H1 (cell line): ENCODE results near the gene KLHL14. TPM values are rescaled to one million over a fixed set of nuclear protein-coding genes. Genes with fewer than 3 reads are reported as not detected.

Experiments used
- CTCF ChIA-PET: fragments of 300-600 bp; sonication (Branson Sonifier 250); formaldehyde crosslinking; loops from one replicate; lab custom pipeline; 2021; ENCODE audit not compliant: partially characterized antibody; lab: Charles Lee
- POLR2A ChIA-PET: fragments of 300-600 bp; sonication (Branson Sonifier 250); formaldehyde crosslinking; loops from one replicate; lab custom pipeline; 2021; ENCODE audit warnings: inconsistent platforms; ENCODE audit not compliant: partially characterized antibody; lab: Charles Lee
- DNase-seq, 2 experiments: peaks; one replicate each; pipeline versions ENCODE4 v3.0.0 to v3.0.0-alpha.2; 2010 to 2022; ENCODE audit warnings: low spot score in 2 of 2, low read depth in 1 of 2, mixed read lengths in 1 of 2
- FAIRE-seq: peaks from 2 replicates; lab custom pipeline; 2011; peaks lifted over from hg19 to GRCh38; lab: Jason Lieb, UNC
- H2AFZ ChIP-seq: 2 replicates; pipeline ENCODE4 v1.8.1; 2012; ENCODE audit warnings: low read length, inconsistent platforms
- H2AK5ac ChIP-seq: 2 replicates; pipeline ENCODE4 v1.6.1; 2013; ENCODE audit warnings: low read depth, low read length
- H2BK120ac ChIP-seq: replicated peaks from 2 replicates; pipeline ENCODE3; 2013; ENCODE audit warnings: low read depth, low read length, inconsistent platforms
- H2BK12ac ChIP-seq: 2 replicates; pipeline ENCODE4 v1.6.1; 2013; ENCODE audit warnings: low read depth, low read length
- H2BK15ac ChIP-seq: 2 replicates; pipeline ENCODE4 v1.6.1; 2013; ENCODE audit warnings: low read length
- H2BK20ac ChIP-seq: 2 replicates; pipeline ENCODE4 v1.6.1; 2013; ENCODE audit warnings: low read length
- H2BK5ac ChIP-seq: 2 replicates; pipeline ENCODE4 v1.6.1; 2013; ENCODE audit warnings: low read depth, low read length
- H3K14ac ChIP-seq: 2 replicates; pipeline ENCODE4 v1.6.1; 2013; ENCODE audit warnings: inconsistent platforms; ENCODE audit not compliant: insufficient read length
- H3K18ac ChIP-seq: 2 replicates; pipeline ENCODE4 v1.6.1; 2013; ENCODE audit warnings: low read length; ENCODE audit errors: extremely low read depth
- H3K23ac ChIP-seq: 2 replicates; pipeline ENCODE4 v1.6.1; 2013; ENCODE audit warnings: inconsistent platforms; ENCODE audit not compliant: insufficient read length
- H3K23me2 ChIP-seq: 2 replicates; pipeline ENCODE4 v1.6.1; 2013; ENCODE audit warnings: low read depth, low read length
- H3K27ac ChIP-seq: 2 replicates; pipeline ENCODE4 v1.6.1; 2011; ENCODE audit warnings: low read depth, low read length, inconsistent platforms
- H3K27me3 ChIP-seq, 4 experiments: replicated peaks in 1 of 4; 1 replicate in 1 of 4; 2 replicates in 3 of 4; pipeline versions ENCODE4 v1.6.1 to v1.8.1; 2011 to 2013; ENCODE audit warnings: low read length in 3 of 4, mild to moderate bottlenecking in 3 of 4, inconsistent platforms in 2 of 4, mixed read lengths in 2 of 4, moderate library complexity in 1 of 4; ENCODE audit not compliant: control insufficient read depth in 3 of 4, insufficient read depth in 3 of 4; ENCODE audit errors: extremely low read depth in 1 of 4
- H3K36me3 ChIP-seq, 4 experiments: 2 replicates each; pipeline versions ENCODE4 v1.6.1 to v1.8.1; 2011 to 2013; ENCODE audit warnings: mild to moderate bottlenecking in 4 of 4, low read length in 3 of 4, moderate library complexity in 2 of 4, control low read depth in 1 of 4, inconsistent platforms in 1 of 4; ENCODE audit not compliant: insufficient read depth in 4 of 4, control insufficient read depth in 2 of 4
- H3K4ac ChIP-seq: replicated peaks from 2 replicates; pipeline ENCODE3; 2013; ENCODE audit warnings: low read length, low read depth, mixed read lengths, inconsistent platforms; ENCODE audit not compliant: insufficient read length
- H3K4me1 ChIP-seq, 4 experiments: replicated peaks in 1 of 4; 1 replicate in 1 of 4; 2 replicates in 3 of 4; pipeline versions ENCODE4 v1.6.1 to v1.8.1; 2011 to 2013; ENCODE audit warnings: low read length in 3 of 4, inconsistent platforms in 2 of 4, mixed read lengths in 1 of 4; ENCODE audit not compliant: insufficient read depth in 4 of 4, control insufficient read depth in 3 of 4
- H3K4me2 ChIP-seq, 2 experiments: 2 replicates each; pipeline versions ENCODE4 v1.6.1 to v1.8.1; 2011 to 2013; ENCODE audit warnings: low read depth in 2 of 2, low read length in 2 of 2, control low read depth in 1 of 2, inconsistent platforms in 1 of 2, mild to moderate bottlenecking in 1 of 2; ENCODE audit not compliant: insufficient read depth in 1 of 2
- H3K4me3 ChIP-seq, 4 experiments: fragments of 200-600, 300-600 bp in 1 of 4; sonication (generic), shearing (Covaris generic), sonication (Bioruptor Twin) in 1 of 4; 2 replicates each; pipeline versions ENCODE4 v1.5.1 to v1.8.1; 2011 to 2016; ENCODE audit warnings: low read length in 4 of 4, low read depth in 3 of 4, control low read depth in 2 of 4, inconsistent platforms in 2 of 4, mild to moderate bottlenecking in 2 of 4, mixed read lengths in 1 of 4, moderate library complexity in 1 of 4; ENCODE audit not compliant: insufficient read depth in 2 of 4; ENCODE audit errors: extremely low read depth in 1 of 4
- H3K56ac ChIP-seq: replicated peaks from 2 replicates; pipeline ENCODE3; 2013; ENCODE audit warnings: low read depth, mild to moderate bottlenecking, mixed read lengths, low read length, inconsistent platforms; ENCODE audit not compliant: insufficient read length
- H3K79me1 ChIP-seq: 2 replicates; pipeline ENCODE4 v1.6.1; 2013; ENCODE audit warnings: low read depth, low read length, control low read depth
- H3K79me2 ChIP-seq, 2 experiments: 2 replicates each; pipeline versions ENCODE4 v1.6.1 to v1.8.1; 2012 to 2013; ENCODE audit warnings: low read length in 2 of 2, mild to moderate bottlenecking in 2 of 2, inconsistent platforms in 1 of 2; ENCODE audit not compliant: insufficient read depth in 2 of 2, control insufficient read depth in 1 of 2
- H3K9ac ChIP-seq, 4 experiments: replicated peaks in 1 of 4; 1 replicate in 1 of 4; 2 replicates in 3 of 4; pipeline versions ENCODE4 v1.6.1 to v1.8.1; 2011 to 2013; ENCODE audit warnings: low read depth in 3 of 4, low read length in 3 of 4, control low read depth in 2 of 4, mild to moderate bottlenecking in 2 of 4, moderate library complexity in 2 of 4, inconsistent platforms in 1 of 4; ENCODE audit errors: extremely low read depth in 1 of 4
- H3K9me3 ChIP-seq, 2 experiments: 2 replicates each; pipeline versions ENCODE4 v1.6.1 to v1.8.1; 2012 to 2013; ENCODE audit warnings: mild to moderate bottlenecking in 2 of 2, moderate library complexity in 2 of 2, control low read depth in 1 of 2, inconsistent platforms in 1 of 2, low read depth in 1 of 2, low read length in 1 of 2, mixed read lengths in 1 of 2; ENCODE audit not compliant: insufficient read depth in 2 of 2
- H4K20me1 ChIP-seq, 2 experiments: replicated peaks in 1 of 2; 2 replicates each; pipeline versions ENCODE3 to v1.8.1; 2011 to 2013; ENCODE audit warnings: inconsistent platforms in 2 of 2, low read length in 2 of 2, mild to moderate bottlenecking in 1 of 2; ENCODE audit not compliant: insufficient read depth in 2 of 2, control insufficient read depth in 1 of 2
- H4K5ac ChIP-seq: 2 replicates; pipeline ENCODE4 v1.6.1; 2013; ENCODE audit warnings: low read length, low read depth, mixed read lengths, inconsistent platforms; ENCODE audit not compliant: insufficient read length
- H4K8ac ChIP-seq: 2 replicates; pipeline ENCODE4 v1.8.0; 2013; ENCODE audit warnings: mild to moderate bottlenecking, moderate library complexity, low read length, inconsistent platforms; ENCODE audit not compliant: insufficient read depth; ENCODE audit errors: extremely low read depth
- H4K91ac ChIP-seq: replicated peaks from 2 replicates; pipeline ENCODE3; 2013; ENCODE audit warnings: low read length, mixed read lengths, inconsistent platforms; ENCODE audit not compliant: insufficient read length
- CHD1 ChIP-seq: IDR thresholded peaks from 2 replicates; pipeline ENCODE4 v1.6.1; 2012; ENCODE audit warnings: low read depth, low read length, improper control_type of control experiment
- PHF8 ChIP-seq: fragments of 200-600 bp; sonication (generic); conservative IDR thresholded peaks from 2 replicates; pipeline ENCODE4 v1.7.1; 2012; ENCODE audit warnings: low read depth, mild to moderate bottlenecking, inconsistent platforms, low read length, moderate library complexity
- TEAD4 ChIP-seq: IDR thresholded peaks from 2 replicates; pipeline ENCODE4 v1.6.1; 2012; ENCODE audit warnings: low read depth, low read length, inconsistent platforms, mixed read lengths
- WGBS, 2 experiments: shearing (Covaris generic) in 1 of 2; methylation state at CpG; one replicate each; pipeline versions ENCODE4 v1.1.6 to v1.1.7; 2013 to 2015; ENCODE audit warnings: low lambda C conversion rate in 2 of 2, mixed read lengths in 2 of 2, inconsistent platforms in 1 of 2, low coverage in 1 of 2, missing lambda C conversion rate in 1 of 2; ENCODE audit not compliant: insufficient replicate concordance in 2 of 2, insufficient coverage in 1 of 2, insufficient read length in 1 of 2; ENCODE audit errors: extremely low coverage in 1 of 2, missing lambda C conversion rate in 1 of 2; 5-methylcytosine and 5-hydroxymethylcytosine counted together
- polyA plus RNA-seq, 7 experiments: library from polyadenylated mRNA; depleted of rRNA in 3 of 7; stranded (reverse) in 5 of 7; unstranded in 2 of 7; fragments of >200 nt in 5 of 7; fragments of 200-250 nt in 2 of 7; gene quantifications; 1 replicate in 5 of 7; 2 replicates in 1 of 7; 4 replicates in 1 of 7; pipeline versions ENCODE4 v1.2.1 to v1.2.3, GENCODE V29; 2011 to 2013; ENCODE audit warnings: missing spikeins in 2 of 7, mixed read lengths in 2 of 7
- total RNA-seq: library from RNA; stranded (reverse); fragmentation: NEBNext Ultra II Directional; extraction: Animal tissue kit (Norgen Biotek cat#: 25700); gene quantifications from 2 replicates; pipeline ENCODE4 v1.2.1, GENCODE V29; 2021
- TF ChIP-seq, protein P1 (sequence below): IDR thresholded peaks from 2 replicates; pipeline ENCODE4 v1.6.1; 2011; ENCODE audit warnings: low read length, improper control_type of control experiment

The KLHL14 gene
- total and polyA plus RNA-seq, 2 of the 8 experiments (the other 6 are each of a cell fraction or from before 2014, with no cell fraction given) = 1.1 to 1.2 TPM

DNA sequence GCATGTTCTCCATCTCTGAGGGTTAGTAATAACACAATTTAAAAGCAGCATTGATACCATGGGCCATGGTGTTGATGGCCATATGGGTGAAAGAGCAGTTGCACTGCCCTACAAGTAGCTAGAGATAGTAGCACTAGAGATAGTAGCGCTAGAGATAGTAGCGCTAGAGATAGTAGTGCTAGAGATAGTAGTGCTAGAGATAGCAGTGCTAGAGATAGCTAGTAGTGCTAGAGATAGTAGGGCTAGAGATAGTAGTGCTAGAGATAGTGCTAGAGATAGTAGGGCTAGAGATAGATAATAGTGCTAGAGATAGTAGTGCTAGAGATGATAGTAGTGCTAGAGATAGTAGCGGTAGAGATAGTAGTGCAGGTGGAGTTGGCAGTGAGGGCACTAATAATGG, 39.5 kb upstream of the KLHL14 start:
- Histone ChIP-seq H3K4me1 (no peaks in the 10 kb centered on the region), H3K4me2 (no peak overlapping the region), H2BK120ac (no peak overlapping the region), H4K8ac (no peak overlapping the region), H3K9me3 (no peaks in the 10 kb centered on the region), H3K14ac (no peak overlapping the region), H3K4me3 (no peak overlapping the region), H3K79me1 (no peaks in the 10 kb centered on the region), H3K4ac (no peak overlapping the region), H3K27ac (no peak overlapping the region), H4K5ac (no peak overlapping the region), H2AK5ac (no peak overlapping the region), H2AFZ (no peak overlapping the region), H3K56ac (no peak overlapping the region), H2BK5ac (no peak overlapping the region), H2BK15ac (no peak overlapping the region), H3K36me3 (no peaks in the 10 kb centered on the region), H4K91ac (no peak overlapping the region), H3K9ac (no peak overlapping the region), H3K79me2 (no peaks in the 10 kb centered on the region), H2BK20ac (no peak overlapping the region), H4K20me1 (no peaks in the 10 kb centered on the region), H3K23me2 (no peaks in the 10 kb centered on the region), H3K27me3 (no peaks in the 10 kb centered on the region), H3K18ac (no peak overlapping the region), H3K23ac (no peak overlapping the region), H2BK12ac (no peak overlapping the region)
- POLR2A ChIA-PET = no interaction called here
- no peak for FAIRE-seq
- DNase-seq = no peak
- CTCF ChIA-PET = no interaction called here
- TF ChIP-seq CHD1 (no peak), TEAD4 (no peak), PHF8 (no peak)
- TF ChIP-seq, protein P1, sequence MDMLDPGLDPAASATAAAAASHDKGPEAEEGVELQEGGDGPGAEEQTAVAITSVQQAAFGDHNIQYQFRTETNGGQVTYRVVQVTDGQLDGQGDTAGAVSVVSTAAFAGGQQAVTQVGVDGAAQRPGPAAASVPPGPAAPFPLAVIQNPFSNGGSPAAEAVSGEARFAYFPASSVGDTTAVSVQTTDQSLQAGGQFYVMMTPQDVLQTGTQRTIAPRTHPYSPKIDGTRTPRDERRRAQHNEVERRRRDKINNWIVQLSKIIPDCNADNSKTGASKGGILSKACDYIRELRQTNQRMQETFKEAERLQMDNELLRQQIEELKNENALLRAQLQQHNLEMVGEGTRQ = no peak
- 77% methylated on average over 3 of the region's 3 CpGs; no CpG with 5 or more reads in 1 of the 2 experiments for WGBS, 2 experiments
